8988T (cell line): ENCODE data around the gene AHRR.
"Not testable (repeated sequence)": the region's sequence is repeated elsewhere in the genome, so short reads cannot be mapped to it uniquely, and the experiment has no call there.

ENCODE experiments used
- DNase-seq: peaks from one replicate; pipeline ENCODE4 v3.0.0; 2011

The AHRR gene

DNA sequence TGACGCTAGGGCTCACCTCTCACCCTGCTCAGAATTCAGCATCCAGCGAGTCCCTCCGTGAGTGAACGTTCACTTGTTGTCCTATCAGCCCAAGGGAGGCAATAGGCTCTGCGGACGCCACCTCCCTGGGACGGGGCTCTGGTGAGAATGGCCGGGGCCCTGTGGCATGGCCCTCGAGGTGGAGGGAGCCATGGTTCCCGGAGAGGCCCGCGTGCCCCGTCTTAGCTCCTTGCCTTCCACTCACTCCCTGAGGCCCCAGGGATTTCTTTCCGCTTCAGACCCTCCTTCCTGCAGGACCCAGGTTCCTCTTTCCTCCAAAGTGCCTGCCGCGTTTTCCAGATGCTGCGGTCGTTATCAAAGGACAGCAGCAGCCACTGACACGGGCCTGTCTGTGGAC, 142.9 kb downstream of the AHRR start:
- DNase-seq, result no peak

DNA sequence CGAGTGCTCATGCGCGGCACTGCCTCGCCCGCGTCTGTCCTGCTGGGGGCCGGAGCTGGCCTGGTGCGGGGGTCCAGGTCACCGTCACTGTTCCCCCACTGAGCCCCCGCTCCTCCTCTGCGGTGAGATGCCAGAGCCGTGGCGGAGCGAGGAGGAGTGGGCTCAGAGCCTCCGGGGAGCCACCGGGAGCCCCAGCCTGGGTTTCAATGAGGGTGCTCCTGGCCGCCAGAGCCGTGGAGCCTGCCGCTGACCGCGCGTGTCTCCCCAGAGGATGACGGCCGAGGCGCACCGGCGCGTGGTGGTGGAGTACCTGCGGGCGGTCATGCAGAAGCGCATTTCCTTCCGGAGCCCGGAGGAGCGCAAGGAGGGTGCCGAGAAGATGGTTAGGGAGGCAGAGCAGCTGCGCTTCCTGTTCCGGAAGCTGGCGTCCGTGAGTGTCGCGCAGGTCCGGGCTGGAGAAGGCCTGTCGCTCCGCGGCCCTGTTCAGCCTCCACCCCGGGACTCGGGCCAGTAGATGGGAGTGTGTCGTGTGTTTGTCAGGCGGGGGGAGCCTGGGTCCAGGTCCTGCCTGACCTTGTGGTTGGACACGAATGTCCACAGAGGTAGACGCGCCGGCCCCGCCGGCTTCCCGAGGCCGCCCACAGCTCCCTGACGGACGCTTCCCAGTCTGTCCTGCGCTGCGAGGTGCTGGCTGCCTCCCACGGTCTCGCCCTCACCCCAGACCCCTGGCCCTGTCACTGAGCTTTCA, 143.5 kb downstream of the AHRR start:
- no peak for DNase-seq

DNA sequence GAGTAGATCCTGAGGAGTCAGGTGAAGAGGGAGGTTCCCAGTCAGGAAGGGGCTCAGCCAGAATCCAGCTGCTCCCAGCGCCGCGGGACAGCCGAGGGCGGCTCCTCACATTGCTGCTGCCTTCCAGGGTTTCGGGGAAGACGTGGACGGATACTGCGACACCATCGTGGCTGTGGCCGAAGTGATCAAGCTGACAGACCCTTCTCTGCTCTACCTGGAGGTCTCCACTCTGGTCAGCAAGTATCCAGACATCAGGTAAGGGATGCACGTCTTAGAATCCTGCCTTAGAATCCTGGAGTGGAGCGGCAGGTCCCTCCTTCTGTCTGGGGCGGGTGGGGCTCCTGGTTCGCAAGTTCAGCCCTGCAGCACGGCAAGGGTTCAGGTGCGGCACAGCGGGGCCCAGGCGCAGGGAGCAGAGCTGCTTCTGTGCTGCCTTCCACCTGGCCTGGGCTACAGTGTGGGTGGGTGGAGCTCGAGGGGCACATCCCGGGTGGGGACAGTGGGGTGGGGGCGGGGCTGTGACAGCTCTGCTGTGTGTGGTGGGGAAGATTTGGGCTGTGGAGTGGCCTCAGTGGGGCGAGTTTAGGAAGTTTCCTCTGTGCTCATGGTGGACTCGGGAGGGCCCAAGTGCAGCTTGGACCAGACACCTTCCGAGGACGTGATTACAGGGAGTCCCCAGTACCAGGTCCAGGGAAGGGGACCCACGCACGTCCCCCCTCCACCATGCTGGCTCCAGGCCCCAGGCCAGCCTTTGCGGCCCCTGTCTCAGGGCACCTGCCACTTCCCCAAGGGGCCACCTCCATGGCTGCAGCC, 144.3 kb downstream of the AHRR start:
- no peak for DNase-seq

DNA sequence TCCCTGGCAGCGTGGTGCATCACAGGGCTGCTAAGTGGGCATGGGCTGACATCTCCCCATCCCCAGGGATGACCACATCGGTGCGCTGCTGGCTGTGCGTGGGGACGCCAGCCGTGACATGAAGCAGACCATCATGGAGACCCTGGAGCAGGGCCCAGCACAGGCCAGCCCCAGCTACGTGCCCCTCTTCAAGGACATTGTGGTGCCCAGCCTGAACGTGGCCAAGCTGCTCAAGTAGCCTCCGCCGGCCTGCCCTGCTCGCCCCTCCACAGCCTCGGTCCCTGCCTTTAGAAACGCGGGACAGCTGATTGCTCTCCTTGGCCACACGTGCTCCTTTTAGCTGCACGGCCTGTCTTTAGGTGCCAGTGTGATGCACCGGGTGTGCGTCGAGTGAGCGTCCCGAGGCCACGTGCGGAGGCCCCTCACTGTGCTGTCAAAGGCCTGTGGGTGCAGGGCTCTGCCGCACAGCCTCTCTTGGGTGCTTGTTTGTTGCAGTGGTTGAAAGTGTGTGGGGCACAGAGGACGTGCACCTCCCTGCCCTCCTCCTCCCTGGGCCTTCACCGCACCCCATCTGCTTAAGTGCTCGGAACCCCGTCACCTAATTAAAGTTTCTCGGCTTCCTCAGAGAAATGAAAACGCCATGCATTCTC, 145.3 kb downstream of the AHRR start:
- no peak for DNase-seq

DNA sequence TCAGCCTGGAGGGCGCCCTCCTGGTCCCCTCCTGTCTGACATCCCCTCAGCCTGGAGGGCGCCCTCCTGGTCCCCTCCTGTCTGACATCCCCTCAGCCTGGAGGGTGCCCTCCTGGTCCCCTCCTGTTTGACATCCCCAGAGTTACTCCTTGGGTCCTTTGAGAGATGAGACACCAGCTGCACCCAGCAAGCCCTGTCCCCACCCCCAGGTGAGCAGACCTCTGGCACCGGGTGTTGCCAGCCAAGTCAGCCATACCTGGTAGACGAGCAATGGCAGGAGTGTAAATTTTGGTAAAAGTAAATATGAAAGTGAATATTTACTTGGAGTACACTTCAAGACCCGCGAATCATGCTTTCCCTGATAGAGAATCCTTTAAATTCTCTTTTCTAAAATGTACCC, 146.9 kb downstream of the AHRR start:
- DNase-seq, result no peak

DNA sequence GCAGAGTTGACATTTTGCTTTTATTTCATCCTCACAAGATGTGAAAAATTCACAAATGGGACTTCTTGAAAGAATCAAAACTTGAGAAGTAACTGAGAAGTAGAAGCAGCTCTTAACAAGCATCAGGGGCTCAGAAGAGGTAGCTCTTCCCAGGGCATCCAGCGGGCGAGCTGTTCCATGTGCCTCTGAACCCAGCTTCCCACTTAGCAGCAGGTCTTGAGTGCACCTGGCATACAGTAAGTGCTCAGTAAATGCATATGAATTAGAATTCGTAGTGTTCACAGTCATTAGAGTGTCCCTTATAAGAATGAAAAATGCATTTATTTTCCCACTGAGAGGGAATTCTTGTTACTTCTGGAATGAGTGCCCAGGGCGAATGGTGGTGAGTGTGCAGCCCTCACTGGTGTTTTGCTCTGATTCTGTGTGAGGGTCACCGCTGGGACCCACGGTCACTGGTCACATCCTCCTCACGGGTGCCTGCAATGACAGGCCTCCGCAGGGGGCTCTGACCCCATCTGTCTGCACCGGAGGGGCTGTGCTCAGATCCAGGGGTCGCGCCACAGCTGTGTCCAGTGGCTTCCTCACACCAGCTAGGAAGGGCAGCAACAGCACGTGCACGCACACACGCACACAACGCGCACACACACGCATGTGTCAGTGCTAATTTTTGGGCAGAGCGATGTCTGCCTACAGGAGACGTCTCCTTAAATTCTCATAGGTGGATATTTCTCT, 148.4 kb downstream of the AHRR start:
- DNase-seq, result no peak

DNA sequence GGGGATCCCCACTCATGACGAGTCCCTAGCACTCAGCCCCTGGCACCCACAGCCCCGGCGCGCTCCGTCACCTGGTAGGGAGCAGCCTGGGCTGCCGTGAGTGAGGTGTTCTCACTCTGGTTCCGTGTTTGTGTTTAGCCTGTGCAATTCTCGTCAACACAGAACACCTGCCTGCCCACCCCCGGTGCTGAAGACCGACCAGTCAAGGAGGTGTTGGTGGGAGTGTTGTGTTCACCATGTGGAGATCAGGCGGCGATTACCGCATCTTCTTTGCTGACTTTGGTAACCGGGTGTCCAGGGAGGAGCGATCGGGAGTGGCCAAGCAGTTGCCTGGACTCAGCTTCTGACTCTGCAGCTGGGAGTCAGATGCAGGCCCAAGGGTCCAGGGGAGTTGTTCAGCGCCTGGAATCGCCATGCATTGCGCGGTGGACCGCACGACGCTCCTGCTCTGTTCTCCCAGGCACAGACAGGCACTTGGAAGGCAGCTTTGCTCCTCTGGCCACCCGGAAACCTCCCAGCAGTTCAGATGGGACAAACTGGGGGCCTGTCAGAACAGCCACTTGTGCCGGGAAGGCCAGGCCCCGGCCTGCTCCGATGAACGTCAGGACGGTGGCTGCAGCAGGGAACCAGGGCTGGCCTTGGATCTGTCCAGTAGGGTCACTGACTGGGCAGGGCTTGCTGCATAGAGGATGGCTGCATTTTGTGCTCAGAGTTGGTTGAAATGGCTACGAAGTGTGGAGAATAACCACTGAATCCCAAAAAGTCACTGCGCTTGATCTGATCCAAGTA, 149.6 kb downstream of the AHRR start:
- DNase-seq, result no peak

DNA sequence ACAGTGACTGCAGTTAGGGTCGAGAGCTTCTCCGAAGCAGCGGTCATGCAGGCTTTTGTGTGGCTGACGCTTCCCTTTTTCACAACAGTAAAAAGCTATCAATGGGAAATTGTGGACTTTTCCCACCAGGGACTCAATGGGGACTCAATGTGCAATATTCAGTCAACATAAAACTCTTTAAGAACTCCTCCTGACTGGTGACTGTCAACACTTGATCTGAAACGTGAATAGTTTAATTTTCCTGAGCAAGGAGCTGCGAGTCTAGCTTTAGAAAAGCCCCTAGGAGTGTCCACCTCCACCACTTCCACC, 150.2 kb downstream of the AHRR start:
- no peak for DNase-seq

DNA sequence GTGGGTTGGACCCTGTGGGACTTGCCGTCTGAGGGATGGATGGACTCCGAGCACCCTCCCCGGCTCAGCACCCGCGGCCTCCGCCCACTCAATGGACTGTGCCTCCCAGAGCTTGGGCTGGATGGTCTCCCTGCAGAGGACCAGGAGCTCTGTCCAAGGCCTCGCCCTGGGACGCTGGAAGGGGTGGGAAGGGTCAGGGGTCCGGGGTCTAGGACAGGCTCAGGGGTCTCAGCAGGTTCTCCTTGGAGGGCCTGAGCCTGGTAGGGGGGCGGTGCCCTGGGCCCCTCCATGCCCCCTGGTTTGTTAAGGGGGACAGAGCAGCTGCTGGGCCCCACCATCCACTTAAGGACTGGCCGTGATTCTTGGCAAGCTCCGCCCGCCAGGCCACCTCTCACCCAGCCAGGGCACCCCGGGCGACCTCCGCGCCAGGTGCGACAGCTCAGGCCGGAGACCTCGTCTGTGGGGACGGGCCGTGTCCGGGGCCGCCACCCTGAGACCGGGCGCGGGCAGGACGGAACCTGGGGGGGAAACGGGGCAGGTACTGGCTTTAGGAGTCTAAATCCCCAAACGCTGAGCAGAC, 150.7 kb downstream of the AHRR start:
- DNase-seq, result peak; percentile 87

DNA sequence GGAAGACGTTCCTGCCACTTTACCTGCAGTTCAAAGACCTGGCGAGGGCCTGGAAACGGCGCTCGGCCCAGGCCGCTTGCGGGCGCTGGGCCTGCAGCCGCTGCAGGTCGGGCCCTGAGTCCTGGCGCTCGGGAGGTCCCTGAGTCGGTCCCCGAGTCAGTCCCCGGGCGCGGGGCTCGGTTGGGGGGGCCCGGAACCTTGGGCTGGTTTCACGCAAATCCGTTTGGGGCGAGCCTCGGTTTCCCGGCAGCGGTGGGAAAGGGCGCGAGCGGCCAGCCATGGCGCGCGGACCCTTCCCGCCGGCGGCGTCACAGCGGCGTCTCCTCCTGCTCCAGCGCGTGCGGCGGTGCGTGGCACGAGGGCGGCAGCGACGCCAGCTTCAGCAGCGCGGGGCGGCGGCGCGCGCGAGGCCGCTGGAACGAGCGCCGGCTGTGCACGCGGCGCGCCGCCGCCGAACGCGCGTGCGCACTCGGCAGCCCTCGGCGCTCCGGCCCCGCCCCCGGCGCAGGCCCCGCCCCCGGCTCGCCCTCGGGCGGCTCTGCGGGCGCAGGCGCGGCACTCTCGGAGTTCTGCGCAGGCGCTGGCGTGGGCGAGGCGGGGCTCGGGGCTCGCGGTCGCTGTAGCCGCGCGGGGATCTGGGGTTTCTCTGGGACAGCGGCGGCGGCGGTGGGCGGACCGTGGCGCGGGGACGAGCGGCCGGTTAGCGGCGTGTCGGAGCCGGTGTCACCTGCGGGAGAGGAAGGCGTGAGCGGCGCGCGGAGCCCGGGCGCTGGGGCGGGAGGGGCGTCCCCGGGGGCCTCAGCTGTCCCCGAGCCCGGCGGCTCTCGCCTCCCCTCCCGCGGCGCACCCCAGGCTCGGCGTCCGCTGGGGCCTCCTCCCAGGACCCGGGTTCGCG, 151.4 kb downstream of the AHRR start:
- DNase-seq, result peak; percentile 100

DNA sequence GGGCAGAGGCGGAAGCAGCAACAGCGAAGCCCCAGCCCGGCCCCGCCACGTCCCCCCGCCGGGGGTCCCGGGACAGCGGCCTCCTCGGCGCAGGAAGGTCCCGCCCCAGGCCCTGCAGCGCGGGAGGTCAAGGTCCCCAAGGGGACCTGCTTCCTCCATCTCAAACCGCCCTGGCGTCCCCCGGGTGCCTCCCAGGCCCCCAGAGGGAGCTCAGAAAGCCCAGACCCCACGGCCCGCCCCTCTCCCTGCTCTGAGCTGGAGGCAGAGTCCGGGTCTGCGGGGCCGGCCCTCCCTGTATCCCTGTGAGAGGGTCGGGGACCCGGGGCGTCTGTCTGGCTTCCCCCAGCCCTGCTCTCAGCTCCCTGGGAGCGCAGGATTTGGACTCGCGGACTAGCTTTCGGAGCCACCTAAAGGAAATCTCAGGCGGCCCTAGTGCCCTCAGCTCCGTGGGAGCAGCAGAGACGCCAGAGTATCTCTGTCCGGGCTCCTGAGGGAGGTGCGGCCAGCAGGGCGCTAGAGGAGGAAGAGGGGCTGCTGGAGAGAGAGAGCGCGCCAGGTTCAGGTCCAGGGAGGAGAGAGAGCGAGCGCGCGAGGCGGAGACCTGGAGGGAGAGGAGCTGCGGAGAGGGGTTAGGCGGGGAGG, 152.2 kb downstream of the AHRR start:
- DNase-seq, result peak; percentile 89

DNA sequence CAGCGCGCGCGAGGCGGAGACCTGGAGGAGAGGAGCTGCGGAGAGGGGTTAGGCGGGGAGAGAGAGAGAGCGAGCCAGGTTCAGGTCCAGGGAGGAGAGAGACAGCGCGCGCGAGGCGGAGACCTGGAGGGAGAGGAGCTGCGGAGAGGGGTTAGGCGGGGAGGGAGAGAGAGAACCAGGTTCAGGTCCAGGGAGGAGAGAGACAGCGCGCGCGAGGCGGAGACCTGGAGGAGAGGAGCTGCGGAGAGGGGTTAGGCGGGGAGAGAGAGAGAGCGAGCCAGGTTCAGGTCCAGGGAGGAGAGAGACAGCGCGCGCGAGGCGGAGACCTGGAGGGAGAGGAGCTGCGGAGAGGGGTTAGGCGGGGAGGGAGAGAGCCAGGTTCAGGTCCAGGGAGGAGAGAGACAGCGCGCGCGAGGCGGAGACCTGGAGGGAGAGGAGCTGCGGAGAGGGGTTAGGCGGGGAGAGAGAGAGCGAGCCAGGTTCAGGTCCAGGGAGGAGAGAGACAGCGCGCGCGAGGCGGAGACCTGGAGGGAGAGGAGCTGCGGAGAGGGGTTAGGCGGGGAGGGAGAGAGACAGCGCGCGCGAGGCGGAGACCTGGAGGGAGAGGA, 152.8 kb downstream of the AHRR start:
- DNase-seq, result not testable (repeated sequence)

DNA sequence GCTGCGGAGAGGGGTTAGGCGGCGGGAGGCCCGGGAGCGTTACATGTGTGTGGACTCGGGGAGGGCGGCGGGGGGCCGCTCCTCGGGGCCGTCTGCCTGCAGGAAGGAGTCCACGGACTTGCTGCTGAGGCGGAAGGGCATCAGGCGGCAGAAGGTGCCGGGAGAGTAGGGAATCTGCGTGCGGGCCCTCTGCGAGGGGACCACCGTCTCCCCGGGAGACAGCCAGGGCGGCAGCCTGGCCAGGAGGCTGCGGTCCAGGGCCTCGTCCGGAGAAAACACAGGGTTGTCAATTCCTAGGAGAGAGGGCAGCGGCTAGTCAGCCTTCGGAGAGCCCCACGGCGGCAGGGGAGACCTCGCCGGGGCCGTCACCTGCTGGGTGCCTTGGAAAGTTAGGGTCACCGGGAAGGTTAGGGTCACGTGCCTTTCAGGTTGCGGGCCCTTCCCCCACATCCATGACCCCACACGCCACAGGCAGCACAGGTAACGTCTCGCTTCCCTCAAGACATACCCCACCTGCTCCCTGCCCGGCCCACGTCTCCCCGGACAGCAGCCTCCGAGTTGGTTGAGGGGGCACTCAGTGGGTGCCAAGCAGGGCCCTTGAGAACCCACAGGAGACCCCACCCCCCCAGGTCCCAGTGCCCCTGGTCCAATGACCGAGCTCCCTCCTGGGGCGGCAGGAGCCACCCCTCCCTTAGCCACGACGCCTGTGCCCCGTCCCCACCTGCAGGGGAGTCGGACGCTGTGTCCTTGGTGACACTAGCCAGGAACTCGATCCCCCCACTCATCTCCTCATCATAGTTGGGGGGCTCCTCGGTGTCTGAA, 153.5 kb downstream of the AHRR start:
- peak; percentile 67 for DNase-seq

DNA sequence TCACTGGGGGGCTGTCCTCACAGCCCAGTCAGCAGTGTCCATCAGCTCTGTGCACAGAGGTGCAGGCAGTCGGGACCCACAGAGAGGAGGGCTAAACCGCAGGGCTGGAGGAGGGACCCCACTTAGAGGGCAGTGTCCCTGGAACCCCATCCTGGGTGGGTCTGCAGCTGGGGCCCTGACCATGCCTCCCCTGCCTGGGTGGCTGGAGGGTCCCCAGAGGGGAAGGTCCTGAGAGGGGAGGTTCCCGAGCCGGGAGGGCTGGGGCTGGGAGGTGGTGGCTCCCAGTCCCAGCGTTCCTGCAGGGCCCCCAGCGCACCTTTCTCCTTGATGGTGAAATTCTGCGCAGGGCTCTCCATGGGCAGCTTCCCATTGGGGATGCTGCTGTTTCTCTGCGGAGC, 154.2 kb downstream of the AHRR start:
- no peak for DNase-seq

DNA sequence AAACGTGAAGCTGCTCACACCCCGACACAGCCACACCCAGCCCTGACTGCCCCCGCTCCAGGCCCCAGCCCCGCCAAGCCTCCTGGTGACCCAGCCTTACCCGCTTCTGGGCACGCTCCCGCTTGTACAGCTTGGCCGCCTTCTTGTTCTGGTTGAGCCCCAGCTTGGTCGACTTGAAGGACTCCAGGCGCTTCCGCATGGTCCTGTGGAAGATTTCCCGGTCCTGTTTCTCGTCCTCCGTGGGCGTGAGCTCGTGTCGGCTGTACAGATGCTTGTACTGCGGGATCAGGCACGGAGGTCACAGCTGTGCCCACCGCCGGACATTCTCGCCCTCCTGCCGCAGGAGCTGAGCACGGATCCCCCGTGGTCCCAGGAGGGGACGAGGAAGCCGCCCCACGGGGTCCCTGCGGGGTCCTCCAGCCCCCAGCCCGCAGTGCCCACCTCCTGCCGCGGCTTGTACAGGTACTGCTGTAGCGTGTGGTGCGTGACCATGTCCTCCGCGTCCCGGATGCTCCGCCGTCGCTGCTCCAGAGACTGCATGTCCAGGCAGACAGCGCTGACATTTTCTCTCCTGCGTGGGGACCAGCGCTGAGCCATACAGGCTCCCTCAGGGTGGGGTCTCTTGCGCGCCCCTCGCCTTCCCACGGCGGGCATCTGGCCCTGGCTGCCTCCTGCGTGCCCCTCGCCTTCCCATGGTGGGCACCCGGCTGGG, 154.7 kb downstream of the AHRR start:
- DNase-seq, result no peak

DNA sequence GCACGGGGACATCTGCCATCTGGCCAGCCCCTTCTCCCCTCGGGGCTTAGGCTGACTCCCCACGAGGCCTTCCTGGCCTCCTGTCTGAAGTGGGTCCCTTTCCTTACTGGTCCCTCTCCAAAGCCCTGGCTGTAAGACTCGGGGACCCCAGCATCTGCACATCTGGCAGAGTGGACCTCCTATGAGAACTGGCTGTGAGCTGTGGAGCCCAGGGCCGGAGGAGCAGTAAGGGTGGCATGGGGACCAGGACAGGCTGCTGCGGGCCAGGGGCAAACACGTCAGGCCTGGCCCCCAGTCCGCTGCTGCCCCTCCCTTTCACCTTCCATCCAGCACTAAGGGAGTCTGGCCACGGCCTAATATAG, 155.3 kb downstream of the AHRR start:
- DNase-seq, result peak; percentile 42

DNA sequence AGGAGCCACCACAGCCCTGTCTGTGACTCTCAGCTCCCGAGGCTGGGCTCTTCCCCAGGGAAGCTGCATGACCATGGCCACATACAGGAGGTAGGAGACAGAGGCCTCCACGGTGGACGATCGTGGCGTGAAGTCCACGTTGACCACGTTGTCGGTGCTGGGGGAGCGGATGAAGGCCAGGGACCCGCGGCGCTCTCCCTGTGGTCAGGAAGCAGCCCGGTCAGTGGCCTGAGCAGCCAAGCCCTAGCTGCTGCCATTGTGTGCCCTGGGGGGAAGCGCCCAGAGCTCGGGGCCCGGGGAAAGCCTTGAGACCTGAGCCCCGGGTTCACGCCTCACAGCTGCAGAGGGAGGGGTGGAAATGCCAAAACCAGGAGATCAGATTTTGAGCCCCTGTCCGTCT, 155.7 kb downstream of the AHRR start:
- no peak for DNase-seq

DNA sequence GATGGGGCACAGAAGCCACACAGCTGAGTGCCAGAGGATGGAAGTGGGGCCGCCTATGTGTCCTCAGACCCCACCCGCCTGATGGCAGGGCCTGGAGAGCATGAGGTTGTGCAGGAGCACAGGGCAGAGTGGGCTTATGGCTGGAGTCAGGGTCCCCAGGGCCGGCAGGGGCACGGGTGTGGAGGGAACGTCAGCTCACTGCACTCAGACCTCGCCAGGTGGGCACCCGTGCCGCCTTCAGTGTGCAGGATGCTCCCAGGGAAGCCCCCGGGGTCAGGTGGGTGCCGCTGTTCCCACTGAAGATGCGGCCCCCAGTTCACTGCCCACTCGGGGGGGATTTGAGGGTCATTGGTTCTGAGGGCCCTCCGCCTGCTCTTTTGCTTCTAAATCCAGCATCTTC, 156.4 kb downstream of the AHRR start:
- DNase-seq, result peak; percentile 36
